KBM-7 (cell line): ENCODE data around the gene MYO1G.

Experiments used
- DNase-seq: peaks from one replicate; pipeline ENCODE4 v3.0.0-alpha.2; 2015
- in situ Hi-C: fragments of 300-500 bp; cut with MboI; formaldehyde crosslinking; loops from 2 replicates; pipeline ENCODE4 v1.14.3; 2020; ENCODE audit warnings: low sequenced_read_pairs, low pct_unique_long_range_greater_than_20kb, mixed read lengths

The MYO1G gene

GRCh38 chr7:44958645-44959344 lies 20.0 kb downstream of the MYO1G start:
- no peak for DNase-seq
- in situ Hi-C loops = no loop called here

GRCh38 chr7:44956157-44956766 lies 22.6 kb downstream of the MYO1G start:
- DNase-seq = no peak
- in situ Hi-C loops = no loop called here

DNA sequence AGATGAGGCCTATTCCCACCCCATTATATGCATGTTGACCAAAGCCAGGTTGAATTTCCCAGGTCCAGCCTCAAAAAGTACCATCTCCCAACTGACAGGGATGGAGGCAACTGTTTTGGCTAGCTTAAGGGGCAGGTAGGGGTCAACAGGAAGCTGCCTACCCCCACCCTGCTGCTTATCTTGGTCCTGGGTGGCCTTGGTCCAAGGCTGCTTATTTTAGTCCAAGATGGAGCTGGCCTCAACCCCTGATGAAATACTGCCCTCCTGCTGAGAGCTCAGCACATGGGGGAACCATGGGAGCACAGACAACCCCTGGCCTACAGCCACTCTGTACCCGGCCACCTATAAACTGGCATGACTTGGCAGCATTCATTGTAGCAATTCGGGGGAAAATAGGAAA lies 23.1 kb downstream of the MYO1G start:
- no peak for DNase-seq
- in situ Hi-C loops = no loop called here

DNA sequence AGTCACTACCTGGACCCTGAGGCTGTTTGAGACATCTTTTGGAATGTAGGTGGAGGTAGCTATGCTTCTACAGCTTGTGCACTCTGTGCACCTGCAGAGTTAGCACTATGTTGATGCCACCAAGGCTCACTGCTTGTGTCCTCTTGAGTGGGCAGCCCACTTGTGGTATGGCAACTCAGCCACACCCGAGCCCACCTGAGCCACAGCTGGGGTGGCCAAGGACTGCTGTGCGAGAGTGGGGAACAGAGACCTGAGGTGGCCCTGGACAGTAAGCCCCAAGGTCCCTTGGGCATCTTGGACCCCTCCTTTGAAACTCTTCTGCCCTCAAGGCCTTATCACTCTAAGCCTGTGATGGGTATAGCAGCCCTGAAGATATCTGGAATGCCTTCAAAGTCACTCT lies 25.7 kb downstream of the MYO1G start:
- no peak for DNase-seq
- in situ Hi-C loops = no loop called here

- no peak for DNase-seq
- in situ Hi-C loops = loop anchor here (25.0 kb wide), 1 partner anchor 362 kb away; the partner anchor contains the start of gene TMED4
These were observed 29.5 kb downstream of the MYO1G start for GRCh38 chr7:44949303-44949702.

GRCh38 chr7:44945479-44945878 lies 33.3 kb downstream of the MYO1G start:
- in situ Hi-C loops = loop anchor here (25.0 kb wide), 1 partner anchor 358 kb away; the partner anchor contains the start of gene TMED4
- no peak for DNase-seq

GRCh38 chr7:44944821-44945220 lies 34.0 kb downstream of the MYO1G start:
- in situ Hi-C loops = loop anchor here (25.0 kb wide), 1 partner anchor 358 kb away; the partner anchor contains the start of gene TMED4
- DNase-seq = no peak

GRCh38 chr7:44943631-44944030 lies 35.2 kb downstream of the MYO1G start:
- DNase-seq = no peak
- in situ Hi-C loops = loop anchor here (25.0 kb wide), 1 partner anchor 356 kb away; the partner anchor contains the start of gene TMED4

GRCh38 chr7:44937426-44937825 lies 41.4 kb downstream of the MYO1G start:
- in situ Hi-C loops = loop anchor here (25.0 kb wide), 1 partner anchor 350 kb away; the partner anchor contains the start of gene TMED4
- DNase-seq = no peak

- in situ Hi-C loops = loop anchor here (25.0 kb wide), 1 partner anchor 349 kb away; the partner anchor contains the start of gene TMED4
These were observed 42.5 kb downstream of the MYO1G start for GRCh38 chr7:44936322-44936721.

DNA sequence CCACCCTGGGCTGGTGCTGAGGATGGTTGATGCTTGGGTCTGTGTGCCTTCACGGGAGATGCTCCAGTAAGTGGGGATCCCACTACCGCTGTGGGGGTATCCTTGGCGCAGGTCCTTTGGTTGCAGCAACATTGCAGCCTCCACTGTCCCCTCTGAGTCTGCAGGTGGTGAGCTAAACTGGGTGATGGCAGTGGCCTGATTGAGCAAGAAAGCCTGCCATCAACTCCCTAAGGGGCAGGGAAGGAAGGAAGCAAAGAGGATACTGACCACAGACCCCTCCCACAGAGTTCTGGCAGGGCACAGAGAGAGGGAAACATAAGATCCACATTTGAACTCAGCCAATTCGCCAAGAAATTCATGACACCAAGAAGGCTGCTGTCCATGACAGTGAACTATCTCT lies 43.2 kb downstream of the MYO1G start:
- in situ Hi-C loops = loop anchor here (25.0 kb wide), 1 partner anchor 348 kb away; the partner anchor contains the start of gene TMED4
- DNase-seq = peak; percentile 45

More at GRCh38 chr7:44936322-44936721, 42.5 kb downstream of the MYO1G start:
- no peak for DNase-seq

- in situ Hi-C loops = loop anchor here (25.0 kb wide), 1 partner anchor 348 kb away; the partner anchor contains the start of gene TMED4
- DNase-seq = no peak
These were observed 43.8 kb downstream of the MYO1G start for GRCh38 chr7:44935016-44935415.

- peak; percentile 17 for DNase-seq
- in situ Hi-C loops = loop anchor here (25.0 kb wide), 1 partner anchor 347 kb away; the partner anchor contains the start of gene TMED4
These were observed 44.3 kb downstream of the MYO1G start for GRCh38 chr7:44934510-44934909.

DNA sequence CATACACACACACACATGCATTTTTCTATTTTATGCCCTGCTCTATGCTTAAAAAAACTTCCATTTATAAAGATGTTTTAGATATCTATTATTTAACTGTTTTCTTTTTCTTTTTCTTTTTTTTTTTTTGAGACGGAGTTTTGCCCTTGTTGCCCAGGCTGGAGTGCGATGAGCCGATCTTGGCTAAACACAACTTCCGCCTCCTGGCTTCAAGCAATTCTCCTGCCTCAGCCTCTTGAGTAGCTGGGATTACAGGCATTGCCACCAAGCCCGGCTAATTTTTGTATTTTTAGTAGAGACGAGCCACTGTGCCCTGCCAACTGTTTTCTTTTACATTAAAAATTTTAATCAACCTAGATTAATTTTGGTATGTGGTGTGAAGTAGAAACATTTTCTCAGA lies 47.9 kb downstream of the MYO1G start:
- no peak for DNase-seq
- in situ Hi-C loops = loop anchor here (25.0 kb wide), 1 partner anchor 344 kb away; the partner anchor contains the start of gene TMED4

- in situ Hi-C loops = no loop called here
- no peak for DNase-seq
These were observed 56.5 kb downstream of the MYO1G start for GRCh38 chr7:44922351-44922694.

DNA sequence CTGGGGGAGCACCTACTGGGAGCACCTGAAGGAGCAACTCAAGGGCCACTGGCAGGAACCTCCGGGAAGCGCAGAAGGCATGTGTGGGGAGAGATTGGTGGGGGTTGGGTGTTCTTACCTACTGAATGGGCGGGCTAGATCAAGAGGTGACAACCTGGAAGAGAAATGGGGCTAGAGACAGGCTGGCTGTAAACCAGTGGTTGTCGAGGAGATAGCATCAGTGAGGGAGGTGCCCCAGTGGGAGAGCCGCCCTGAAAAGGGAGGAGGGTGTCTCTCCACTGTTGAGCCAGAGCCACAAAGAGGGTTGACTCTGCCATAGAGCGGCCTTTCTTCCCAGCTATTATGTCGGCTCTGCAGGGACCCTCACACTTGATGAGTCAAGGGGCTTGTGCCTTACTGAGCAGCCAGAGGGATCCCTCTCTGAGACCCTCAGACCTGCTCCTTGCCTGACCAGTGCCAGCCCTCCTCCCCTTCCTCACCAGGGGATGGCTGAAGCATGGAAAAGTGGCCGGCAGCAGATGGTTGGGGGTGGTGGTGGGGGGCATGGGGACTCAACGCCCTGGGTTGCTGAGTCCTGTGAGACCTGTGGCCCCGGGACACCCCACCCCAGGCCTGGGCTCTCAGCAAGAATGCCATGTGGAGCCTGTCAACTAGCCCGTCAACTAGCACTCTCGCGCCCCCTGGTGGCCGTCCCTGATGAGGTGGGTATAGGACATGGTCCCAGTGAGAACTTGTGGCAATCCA lies 57.0 kb downstream of the MYO1G start:
- DNase-seq = peak; percentile 84
- in situ Hi-C loops = no loop called here

GRCh38 chr7:44920119-44920518 lies 58.7 kb downstream of the MYO1G start:
- in situ Hi-C loops = no loop called here
- peak; percentile 21 for DNase-seq

DNA sequence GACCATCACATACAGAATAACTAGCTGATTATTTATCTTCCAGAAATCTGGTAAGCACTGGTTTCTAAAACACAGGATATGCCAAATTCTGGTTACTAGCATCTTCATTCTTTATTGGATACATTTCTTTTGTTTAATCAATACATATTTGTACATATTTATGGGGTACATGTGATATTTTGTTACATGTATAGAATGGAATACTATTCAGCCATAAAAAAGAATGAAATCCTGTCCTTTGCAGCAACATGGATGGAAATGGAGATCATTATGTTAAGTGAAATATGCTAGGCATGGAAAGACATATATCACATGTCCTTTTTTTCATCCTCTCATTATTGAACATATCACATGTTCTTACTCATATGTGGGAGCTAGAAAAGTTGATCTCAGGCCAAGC lies 60.8 kb downstream of the MYO1G start:
- DNase-seq = no peak
- in situ Hi-C loops = no loop called here

- DNase-seq = no peak
- in situ Hi-C loops = no loop called here
These were observed 61.4 kb downstream of the MYO1G start for GRCh38 chr7:44917465-44917864.
